A204.1 (cell line): ENCODE results near the gene CALML5.

Source experiments
- FAIRE-seq: peaks from 2 replicates; lab custom pipeline; 2012; peaks lifted over from hg19 to GRCh38; lab: Jason Lieb, UNC

CALML5 gene

DNA sequence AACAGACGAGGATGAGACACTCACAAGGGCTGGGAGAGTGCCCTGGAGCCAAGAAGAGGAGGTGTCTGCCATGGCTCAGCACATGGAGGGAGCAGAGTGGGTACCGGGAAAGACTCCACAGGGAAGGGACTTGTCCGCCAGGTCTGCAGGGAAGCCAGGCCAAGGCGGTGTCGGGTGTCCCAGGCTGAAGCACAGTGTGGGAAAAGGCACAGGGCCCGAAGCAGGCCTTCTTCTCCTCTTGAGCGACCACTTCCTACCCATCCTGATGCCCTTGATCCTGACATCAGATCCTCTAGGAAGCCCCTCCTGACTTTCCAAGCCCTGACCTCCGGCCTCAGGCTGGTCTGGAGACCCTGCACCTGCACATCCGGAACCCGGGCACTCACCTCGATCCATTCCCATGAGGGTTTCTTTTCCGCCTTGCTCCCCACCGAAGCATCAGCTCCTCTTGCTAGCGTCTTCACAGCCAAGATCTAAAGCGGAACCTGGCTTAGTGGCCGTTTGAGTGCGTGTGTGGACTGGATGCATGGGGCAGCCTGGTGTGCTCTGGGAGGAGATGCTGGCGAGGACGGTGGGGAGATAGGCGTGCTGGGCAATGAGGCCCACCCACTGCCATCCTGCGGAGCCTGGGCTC lies 33.8 kb upstream of the CALML5 start:
- no peak for FAIRE-seq

DNA sequence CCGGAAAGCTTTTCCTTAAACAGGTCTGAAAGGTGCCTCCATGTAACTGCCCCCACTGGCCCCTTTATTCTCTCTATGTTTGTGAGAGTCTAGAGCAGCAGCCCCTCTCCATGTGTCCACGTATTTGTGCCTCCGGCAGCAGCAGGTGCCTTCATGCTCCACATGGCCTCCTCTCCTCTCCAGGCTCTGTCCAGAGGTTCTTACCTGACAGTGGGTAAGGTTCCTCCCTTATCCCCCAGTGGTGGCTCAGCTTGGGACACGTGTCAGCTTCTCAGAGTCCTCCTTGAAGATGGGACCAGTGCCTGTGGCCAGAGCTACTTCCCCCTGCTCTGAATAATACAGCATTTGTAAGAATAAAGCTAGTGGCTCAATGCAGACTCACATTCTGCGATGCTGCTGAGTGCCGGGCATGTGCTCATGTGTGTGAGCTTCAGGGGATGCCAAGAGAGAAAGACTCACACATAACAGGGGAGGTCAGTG lies 33.3 kb upstream of the CALML5 start:
- no peak for FAIRE-seq

DNA sequence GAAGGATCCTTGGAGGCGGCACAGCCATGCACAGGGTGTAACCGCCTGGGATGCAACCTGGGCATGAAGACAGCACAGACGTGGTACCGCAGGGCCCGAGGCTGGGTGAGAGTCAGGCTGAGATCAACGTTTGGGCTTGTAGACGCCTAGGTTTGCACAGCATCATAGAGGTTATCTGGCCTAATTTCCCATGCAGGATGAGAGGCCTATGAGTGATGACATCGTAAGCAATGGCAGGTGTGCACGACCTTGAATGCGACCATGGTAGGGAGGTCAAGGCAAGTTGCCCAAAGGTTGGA lies 32.9 kb upstream of the CALML5 start:
- FAIRE-seq: no peak

DNA sequence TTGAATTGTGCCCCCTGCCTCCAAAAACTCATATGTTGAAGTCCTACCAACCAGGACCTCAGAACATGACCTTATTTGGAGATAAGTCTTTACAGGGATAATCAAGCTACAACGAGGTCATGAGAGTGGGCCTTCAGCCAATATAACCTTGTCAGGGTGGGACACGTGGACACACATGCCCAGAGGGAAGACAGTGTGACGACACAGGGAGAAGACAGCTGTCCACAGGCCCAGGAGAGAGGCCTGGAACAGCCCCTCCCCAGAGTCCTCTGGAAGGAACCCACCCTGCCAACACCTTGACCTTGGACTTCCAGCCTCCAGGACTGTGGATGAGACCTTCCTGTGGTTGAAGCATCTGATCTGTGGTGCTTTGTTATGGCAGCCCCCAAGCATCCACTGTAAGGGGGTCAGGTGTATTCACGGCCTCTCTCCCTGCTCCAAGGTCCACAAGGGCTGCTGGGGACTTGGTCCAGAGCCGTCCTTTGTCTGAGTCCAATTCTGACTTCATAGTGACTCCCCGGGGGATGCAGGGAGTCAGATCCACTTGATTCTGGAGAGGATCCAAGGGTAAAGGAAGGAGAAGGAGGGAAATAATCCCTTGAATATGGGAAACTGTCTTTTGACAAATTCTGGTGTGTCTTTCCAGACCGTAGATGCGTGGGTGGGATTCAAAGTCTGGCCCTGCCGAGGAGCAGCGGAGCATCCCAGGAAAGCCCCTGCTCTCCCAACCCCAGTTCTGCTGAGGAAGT lies 32.4 kb upstream of the CALML5 start:
- FAIRE-seq: no peak

DNA sequence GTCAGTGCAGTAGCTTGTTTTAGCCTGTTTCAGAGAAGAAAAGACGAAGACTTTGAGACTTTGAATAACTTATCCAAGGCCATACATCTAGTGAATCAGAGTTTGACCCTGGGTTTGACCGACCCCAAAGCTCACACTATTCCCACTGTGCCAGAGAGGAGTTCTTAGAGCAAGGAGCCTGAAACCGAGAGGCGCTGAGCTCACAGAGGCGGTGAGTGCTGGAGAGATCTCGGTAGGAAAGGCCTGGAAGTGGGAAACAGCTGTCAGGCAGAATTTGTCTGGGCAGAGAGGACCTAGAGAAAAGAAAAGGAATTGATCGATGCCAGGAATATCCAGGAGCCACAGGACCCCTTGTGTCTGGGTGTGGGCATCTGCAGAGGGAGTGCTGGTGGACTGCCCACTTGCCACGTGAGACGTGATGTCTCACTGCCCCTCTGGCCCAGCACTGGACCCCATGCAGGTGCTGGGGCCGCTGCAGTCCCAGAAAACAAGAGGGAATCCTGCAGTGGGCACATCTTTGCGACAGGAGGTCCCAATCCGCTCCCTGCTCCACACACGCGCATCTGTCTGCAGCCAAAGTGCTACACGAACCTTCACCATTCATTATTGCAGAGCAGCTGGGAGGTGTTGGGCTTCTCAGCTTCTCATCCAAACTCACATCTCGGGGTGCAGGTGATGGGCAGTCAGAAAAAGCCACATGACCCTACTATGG lies 31.6 kb upstream of the CALML5 start:
- FAIRE-seq: no peak

DNA sequence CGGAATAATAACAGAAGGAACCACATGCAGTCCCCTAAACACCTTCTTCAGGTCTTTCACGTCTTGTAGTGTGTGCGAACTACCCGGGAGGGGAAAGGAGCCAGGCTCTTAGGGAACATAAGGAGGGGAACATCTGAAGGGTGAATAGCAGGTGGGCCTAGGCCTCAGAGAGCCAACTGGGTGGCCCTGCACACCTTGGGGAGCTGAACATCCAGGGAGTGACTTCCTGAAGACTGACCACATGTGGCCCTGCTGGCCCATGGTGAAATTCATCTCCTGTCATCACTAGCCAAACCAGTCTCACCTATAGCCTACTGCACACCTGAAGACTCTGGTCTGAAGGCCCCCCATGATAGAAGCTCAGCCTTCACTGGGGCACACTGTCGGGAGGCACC lies 31.0 kb upstream of the CALML5 start:
- FAIRE-seq: no peak

DNA sequence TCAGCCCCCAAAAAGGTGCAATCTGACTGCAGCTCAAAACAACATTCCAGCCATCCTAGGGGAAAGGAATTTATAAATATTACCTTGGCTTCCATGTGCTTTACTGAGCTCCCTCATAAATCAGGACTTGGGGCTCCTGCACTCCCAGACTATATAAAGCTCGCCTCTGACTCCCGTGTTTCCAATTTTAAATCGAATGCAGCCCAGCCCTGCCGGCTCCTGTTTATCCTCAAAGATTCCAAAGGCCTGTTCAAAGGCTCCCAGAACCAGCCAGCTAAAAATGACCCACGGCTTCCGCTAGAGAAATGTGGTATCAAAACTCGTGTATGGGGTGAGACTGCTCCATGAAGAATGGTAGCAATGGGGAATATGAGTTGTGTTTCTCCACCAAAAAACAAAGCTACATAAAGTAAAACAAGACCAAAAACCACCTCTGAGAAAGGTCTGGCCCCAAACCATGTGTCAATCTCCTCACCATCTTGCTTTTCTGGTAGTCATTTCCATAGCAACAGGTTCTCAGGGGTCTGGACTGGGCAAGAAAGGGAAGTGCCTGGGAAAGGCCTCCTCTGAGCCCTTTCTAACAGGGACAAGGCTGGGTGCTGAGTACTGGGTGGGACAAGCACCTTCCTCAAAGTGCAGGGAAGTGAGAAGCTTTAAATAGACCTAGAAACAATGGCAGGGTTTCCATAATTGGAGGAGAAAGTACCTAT lies 30.5 kb upstream of the CALML5 start:
- FAIRE-seq: no peak

DNA sequence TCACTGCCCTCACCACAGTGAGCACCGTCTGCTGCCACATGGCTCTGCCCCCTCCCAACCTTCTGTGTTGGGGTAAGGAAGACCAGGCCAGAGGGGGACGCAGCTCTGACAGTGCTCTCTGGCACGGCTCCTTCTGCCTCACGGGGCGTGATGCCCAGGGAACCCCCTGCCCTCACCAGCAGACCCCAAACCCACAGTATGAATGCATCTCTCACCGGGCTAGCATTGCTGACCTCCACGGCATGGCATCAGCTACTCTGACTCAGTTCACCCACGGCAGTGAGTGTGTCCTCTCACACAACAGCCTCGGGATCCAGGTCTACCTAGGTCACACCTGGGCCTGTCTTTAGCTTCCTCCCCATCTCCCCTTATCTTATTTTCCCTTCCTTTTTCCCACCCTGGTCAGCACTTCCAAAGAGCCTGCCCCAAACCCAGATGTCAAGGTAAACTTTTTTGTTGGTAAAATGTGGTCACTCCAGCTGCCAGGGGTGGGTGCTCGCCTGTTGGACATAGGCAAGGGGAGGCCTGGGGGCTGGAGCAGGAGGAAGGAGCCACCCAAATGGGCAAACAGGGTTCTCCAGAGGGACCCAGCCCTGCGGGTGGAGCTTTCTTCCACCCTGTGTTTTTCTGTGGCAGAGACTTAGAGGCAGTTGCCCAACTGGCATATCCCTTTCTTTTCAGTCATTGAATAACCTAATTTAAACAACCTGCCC lies 29.8 kb upstream of the CALML5 start:
- no peak for FAIRE-seq

DNA sequence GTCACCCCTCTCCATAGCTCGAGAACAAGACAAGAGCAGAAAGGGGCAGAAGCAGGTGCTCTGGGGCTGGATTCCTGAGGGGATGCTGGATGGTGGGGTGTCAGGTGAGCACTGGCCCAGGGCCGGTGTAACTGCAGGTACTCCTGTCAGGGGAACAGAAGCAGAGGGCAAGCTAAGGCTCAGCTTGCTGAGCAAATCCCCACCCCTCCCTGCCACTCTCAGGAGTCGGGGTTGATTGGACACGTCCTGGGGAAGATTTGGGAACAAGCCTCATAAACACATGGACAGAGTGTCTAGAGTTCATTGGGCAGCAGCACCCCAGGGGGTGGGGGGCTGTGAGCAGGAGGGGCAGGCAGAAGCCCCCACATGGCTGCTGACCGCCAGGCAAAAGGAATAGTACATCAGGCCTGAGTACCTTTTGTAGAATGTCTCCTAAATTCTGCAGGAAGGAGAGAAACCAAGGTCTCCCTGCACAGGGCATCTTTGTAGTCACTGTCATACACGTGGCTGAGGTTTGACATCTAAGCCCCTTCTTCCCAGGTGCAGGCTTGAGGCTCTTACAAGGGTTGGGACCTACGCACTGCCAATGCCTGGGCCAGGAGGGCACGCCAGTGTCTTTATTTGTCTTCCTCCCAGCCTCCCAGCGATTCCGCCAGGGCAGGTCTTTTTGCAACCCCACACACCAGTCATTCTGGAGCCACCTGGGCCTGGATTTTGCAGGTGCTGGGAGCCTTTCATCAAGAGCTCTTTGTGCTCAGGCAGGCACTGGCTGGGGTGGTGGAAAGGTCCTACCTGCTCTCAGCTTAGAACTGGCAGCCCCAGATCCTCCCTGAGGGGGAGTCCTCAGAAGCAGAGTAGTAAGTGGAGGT lies 28.2 kb upstream of the CALML5 start:
- no peak for FAIRE-seq

DNA sequence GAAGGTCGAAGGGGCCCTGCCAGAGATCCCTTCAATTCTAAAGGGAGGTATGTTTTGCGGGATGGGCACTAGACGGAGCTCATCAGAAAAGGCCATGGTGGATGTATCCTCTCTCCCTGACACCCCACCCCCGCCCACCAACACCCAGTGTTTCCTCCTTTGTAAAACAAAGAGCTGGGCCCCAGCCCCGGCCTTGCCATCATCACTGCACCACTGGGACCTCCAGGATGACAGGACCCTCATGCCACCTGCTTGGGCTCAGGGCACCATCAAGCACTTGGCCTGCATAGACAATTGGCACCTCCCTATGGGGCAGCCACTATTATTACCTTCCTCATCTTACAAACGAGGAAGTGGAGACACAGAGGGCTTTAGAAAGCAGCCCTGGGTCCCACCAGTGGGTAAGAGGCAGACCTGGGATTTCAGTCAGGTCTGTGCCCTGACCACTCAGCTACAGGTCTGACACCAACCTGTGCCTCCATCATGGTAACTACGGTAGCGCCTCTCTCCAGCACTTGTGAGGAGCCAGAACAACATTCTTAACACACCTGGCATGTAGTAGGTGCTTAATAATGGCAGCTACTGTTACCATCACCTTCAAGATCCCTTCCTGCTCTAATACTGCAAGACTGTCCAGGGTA lies 27.4 kb upstream of the CALML5 start:
- no peak for FAIRE-seq

DNA sequence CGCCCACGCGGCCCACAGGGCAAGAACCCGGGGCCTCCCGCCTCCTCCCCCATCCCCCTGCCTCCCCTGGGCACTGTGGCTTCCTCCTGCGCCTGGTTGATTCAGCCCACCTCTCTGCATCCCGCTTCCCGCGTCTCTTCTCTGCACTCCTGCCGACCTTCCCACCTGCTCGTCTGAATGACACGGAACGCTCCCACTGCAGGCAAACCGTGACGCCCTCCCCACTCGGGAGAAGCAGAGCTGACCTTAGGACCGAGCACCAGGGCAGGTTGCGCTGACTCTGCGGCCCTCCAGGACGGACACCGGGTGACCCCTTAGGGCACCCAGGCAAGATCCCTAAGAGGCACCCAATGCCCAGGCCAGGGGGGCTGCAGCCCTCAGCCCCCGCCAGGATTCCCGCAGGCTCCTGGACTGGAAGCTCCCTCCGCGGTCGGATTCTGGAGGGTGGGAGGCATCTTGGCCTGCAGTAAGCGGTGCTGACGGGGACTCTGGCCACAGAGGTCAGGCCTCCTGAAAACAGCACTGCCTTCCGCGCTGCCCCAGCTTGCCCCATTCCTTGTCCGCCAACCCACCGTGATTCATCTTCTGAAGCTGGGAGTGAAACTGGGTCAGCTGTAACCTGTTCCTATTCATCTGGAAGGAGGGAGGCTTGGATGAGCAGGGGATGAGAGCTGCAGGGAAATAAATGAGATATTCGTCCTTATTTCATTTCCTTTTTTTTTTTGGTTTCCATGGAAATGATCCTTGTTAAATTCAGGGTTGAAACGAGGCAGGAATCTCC lies 26.4 kb upstream of the CALML5 start:
- FAIRE-seq: no peak

DNA sequence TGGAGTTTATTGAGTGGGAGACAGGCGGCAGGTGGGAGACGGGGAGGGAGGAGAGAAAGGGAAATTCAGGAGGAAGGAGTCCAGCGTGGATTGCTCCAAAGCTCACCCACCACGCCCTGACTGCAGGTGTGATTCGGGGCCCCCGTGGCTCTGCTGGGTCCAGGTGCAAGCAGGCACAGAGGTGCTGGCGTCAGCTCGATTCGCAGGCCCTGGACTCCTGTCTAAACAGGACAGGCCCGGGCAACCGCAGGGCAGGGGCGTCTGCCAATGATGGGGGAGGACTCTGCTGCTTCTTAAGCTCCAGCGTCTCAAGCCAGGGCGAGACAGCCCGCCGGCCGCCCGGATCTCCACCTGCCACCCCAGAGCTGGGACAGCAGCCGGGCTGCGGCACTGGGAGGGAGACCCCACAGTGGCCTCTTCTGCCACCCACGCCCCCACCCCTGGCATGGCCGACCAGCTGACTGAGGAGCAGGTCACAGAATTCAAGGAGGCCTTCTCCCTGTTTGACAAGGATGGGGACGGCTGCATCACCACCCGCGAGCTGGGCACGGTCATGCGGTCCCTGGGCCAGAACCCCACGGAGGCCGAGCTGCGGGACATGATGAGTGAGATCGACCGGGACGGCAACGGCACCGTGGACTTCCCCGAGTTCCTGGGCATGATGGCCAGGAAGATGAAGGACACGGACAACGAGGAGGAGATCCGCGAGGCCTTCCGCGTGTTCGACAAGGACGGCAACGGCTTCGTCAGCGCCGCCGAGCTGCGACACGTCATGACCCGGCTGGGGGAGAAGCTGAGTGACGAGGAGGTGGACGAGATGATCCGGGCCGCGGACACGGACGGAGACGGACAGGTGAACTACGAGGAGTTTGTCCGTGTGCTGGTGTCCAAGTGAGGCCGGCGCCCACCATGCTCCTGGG lies 25.5 kb upstream of the CALML5 start, which contains the start of gene CALML3:
CALML3 (plus strand) TSS at position 321 of the 920 bp plus-strand sequence; CDS start at position 446, 125 bp downstream.
- FAIRE-seq: no peak

DNA sequence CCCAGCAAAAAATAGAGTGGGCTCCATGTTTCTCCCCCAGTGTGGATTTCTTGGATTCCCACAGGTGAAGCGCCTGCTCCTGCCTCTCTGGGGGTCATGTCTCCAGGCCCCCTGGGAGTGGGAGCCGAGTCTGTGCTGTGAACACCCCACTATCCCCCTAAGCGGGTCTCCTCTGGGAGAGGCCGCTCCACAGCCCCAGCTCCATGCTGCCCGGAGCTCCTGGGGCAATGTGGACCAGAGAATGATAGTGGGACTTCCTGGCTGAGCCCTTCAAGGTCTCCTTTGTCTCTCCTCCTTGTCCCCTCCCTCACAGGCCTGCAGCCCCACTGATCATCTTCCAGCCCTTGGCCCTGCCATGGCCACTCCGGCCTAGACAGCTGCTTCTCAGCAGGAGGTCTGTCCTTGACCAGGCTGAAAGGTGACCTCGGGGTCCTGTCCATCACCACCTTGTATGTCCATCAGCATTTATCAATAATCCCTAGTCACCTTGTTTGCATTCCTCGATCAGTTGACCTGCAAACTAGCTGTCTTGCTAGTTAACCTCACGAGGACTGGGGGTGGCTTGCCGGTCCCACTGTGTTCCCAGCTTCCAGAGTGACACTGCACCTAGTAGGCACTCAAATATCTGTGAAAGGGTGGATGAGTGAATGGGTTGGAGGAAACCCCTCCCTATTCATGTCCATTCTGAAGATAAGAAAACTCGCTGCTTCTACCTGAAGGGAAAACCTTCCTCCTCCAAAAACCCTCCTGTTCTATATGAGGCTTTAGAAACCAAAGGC lies 24.6 kb upstream of the CALML5 start:
- FAIRE-seq: no peak

DNA sequence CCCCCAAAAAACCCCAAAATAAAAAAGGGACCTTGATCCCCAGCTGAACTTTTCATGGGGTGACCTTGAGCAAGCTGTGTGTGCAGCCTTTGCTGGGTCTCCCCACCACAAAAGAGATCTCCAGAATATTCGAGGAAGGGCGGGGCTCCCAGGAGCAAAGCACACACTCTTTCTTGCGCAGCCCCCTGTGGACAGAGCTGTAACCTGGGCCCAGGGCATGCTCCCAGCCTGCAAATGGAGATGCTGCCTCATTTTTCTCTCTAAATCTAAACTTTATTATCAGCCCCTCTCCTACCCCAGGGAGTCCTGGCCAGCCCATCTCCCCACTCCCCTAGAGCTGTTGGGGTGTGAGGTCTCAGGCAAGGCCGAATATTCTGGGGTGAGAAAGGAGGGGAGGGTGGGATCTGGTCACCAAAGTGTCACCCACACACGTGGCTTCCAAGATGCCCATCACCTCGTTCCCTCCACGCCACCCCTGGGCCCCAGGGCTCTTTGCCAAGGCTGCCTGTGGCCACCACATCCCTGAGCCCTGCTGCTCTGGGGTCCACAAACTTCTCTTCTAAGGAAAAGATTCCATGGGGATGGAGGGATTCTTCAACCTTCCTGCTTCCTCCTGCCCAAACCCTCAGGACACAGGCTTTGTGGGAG lies 23.7 kb upstream of the CALML5 start:
- no peak for FAIRE-seq

DNA sequence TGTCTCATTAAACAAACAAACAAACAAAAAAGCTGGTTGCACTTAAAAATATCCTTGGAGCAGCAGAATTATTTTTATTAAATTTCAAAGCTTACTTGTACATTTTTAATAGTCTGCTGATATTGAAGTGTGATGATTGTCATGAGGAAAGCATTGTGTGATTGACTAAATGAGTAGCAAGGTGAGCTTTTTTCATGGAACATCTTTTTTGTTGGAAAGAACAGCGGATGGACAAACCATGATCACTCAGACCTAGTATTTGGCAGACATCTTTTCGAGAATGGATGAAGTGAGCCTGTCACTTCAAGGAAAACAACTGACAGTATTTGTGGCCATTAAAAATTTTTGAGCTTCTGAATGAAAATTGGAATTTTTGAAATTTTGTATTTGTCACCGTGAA lies 19.7 kb upstream of the CALML5 start:
- no peak for FAIRE-seq

DNA sequence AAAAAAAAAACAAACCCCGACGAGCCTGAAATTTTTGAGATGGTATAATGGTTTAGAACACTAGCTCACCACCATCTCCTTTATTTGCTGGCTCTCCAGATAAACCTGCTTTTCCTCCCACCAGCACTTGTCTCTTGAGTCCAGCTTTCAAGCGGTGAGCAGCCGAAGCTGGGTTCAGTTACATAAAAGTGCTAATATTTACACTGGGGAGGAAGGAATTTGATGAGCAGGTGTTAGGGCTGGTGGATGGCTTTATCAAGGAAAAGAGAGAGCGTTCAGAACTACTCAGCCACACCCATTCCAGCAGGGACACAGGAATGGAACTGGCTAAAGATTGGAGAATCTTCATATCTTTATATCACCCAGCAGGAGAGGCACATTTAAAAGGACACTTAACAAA lies 18.8 kb upstream of the CALML5 start:
- FAIRE-seq: no peak

DNA sequence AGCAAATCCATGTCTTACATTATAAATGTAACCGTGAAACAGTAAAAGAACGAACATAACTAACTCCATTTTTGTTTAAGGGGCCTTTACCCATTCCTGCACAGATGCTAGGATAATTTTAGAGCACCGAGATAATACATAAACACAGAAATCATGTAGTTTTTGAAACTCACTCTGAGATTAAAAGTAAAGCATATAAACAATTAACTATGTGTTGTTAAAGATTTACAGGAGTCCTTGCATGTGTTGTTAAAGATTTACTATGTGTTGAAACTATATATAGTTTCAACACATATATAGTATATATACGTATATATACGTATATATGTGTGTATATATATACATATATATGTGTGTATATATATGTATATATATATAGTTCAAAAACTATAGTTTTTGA lies 18.2 kb upstream of the CALML5 start:
- FAIRE-seq: no peak
